GM12864 (cell line): ENCODE results near the gene HOXC9.
A peak's percentile ranks its signal among the peaks of the same experiment; 100 is the strongest.

Experiments used
- DNase-seq: peaks from one replicate; pipeline ENCODE4 v3.0.0-alpha.2; 2011; ENCODE audit warnings: low read depth
- H3K4me3 ChIP-seq: 2 replicates; pipeline ENCODE4 v1.5.1; 2011; ENCODE audit warnings: mild to moderate bottlenecking, low read depth, low read length, control low read depth
- CTCF ChIP-seq: IDR thresholded peaks from 2 replicates; pipeline ENCODE4 v1.5.1; 2011; ENCODE audit warnings: low read depth, mild to moderate bottlenecking, moderate library complexity, low read length, control low read depth, inconsistent platforms; ENCODE audit errors: missing control alignments

Gene HOXC9

DNA sequence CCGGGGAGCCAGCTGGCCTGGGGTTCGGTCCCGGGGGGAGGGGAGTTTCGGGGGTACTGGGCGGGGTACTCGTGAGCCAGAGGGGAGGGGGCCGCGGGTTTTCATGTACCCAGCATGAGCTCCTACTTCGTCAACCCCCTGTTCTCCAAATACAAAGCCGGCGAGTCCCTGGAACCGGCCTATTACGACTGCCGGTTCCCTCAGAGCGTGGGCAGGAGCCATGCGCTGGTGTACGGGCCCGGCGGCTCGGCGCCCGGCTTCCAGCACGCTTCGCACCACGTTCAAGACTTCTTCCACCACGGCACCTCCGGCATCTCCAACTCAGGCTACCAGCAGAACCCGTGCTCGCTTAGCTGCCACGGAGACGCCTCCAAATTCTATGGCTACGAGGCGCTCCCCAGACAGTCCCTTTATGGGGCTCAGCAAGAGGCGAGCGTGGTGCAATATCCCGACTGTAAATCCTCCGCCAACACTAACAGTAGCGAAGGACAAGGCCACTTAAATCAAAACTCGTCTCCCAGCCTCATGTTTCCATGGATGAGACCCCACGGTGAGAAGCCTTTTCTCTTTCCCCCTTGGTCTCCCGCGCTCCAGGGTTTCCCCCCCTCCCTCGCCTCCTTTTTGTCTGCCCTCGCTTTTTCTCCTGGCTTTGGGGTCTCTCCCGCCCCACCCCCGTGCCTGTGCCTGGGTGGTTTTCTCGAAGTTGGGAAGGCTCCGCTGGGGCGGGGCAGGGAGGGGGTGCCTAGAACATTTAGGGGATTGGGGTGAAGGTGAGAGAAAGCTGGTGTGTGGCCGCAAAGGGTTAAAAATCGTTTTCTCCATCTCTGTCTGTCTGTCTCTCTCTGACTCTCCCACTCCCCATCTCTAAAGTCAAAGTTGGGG is 9.5 kb downstream of the HOXC9 start:
- no peak for DNase-seq
- no peak overlapping the region for H3K4me3 ChIP-seq
- no peak for TF ChIP-seq CTCF

DNA sequence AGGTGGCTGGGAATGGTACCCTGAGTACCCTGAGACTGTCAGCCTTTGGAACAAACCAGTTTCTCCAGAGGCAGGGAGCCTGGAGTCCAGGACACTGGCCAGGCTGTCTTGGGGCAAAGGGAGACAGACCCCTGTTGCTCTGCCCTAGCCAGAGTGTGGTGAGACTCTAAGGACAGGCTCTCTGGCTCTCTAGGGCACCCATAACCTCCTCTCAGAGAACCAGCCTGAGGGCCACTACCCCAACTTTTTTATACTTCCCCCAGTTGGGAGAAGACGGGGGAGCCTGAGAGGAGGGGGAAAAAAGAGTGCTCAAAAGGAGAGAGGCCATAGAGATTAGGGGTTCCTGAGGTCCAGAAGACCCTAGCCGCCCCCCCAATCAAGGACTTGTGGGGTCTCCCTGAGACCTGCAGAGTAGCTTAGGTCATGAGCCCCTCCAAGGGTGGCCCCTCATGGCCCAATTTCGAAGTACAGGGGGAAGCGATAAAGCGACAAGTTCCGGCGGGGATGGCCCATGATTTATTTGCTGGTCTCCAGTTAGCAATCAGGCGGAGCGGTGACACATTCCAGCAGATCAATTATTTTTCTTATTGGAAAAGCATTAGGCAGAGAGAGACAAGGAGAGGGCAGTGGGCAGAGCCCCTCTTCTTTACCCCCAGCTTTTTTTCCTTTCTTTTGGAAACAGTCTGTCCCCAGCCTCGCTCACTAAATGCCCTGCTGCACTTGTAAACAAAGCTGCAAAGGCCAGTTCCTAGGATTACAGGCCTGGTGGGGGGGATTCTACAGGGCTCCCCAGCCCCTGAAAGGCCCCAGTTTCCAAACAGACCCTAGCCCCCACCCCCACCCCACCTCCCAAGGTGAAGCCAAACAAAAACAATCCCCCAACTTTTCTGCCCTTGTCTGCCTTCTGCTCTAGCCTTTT is 10.4 kb downstream of the HOXC9 start:
- no peak for TF ChIP-seq CTCF
- no peak for DNase-seq
- no peak overlapping the region for H3K4me3 ChIP-seq

DNA sequence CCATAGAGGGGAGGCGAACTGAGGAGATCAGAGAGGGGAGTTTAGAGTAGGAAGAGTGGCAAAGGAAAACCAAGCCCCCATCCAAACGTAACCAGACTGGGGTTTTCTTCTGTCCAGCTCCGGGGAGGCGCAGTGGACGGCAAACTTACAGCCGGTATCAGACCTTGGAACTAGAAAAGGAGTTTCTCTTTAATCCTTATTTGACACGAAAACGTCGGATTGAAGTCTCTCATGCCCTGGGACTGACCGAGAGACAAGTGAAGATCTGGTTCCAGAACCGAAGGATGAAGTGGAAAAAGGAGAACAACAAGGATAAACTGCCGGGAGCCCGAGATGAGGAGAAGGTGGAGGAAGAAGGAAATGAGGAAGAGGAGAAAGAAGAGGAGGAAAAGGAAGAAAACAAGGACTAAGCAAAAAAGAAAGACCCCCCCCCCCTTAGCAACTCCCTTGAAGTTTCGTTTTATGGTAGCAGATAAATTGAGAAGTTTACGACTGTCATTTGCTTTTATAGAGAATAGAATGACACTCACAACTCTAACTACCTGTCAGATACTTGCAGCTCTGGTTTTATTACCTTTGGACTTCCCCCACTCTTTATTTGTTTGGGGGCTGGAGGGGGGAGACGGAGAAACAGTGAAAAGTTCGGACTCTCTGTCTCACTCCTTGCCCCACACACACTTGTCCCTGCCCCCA is 11.2 kb downstream of the HOXC9 start:
- TF ChIP-seq CTCF, result no peak
- DNase-seq, result no peak
- H3K4me3 ChIP-seq, result no peak overlapping the region

- no peak for DNase-seq
- H3K4me3 ChIP-seq, result no peak overlapping the region
- no peak for TF ChIP-seq CTCF
Measured at GRCh38 chr12:54011665-54012532, 11.9 kb downstream of the HOXC9 start.

DNA sequence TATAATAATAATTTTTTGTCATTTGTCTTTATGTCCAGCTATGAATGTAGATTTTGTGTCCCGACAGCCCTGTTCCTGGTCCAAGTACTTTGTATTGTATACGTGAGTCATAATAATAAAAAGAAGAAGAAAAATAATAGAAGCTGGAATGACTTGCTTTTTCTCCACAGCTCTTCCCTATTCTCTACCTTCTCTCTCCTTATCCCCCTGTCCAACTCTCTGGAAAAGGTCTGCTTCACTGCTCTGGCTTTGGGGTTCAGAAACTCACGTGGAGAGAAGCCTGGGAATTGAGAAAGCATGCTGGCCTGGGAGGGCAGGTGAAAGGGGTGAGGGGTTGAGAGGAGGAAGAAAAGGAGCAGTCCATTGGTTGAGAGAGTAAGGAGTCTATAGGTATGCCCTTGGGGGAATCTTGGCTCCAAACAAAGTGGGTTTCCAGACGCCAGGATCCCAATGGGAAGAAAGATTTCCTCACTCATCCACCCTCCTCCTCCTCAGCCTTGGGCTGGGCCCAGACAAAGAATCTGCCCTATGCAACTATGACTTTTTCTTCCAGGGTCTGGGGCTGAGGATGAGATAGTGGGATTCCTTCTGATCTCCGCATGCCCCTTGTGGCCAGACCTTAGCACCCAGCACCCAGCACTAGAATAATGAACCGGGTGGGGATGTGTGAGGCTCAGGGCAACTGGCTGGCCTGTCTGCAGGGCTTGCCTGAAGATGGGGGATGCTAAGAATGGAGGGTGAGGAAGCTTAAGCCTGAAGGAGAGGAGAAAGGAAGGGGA is 12.9 kb downstream of the HOXC9 start:
- no peak for DNase-seq
- TF ChIP-seq CTCF, result peak; percentile 23

More for the DNA sequence above, 12.9 kb downstream of the HOXC9 start:
- H3K4me3 ChIP-seq, result no peak overlapping the region
